Kidney epithelial cell (primary cell): ENCODE measurements around the gene KCNK7. TPM values are rescaled to one million over a fixed set of nuclear protein-coding genes. Genes with fewer than 3 reads are reported as not detected.

ENCODE experiments used
- DNase-seq: peaks from one replicate; pipeline ENCODE4 v3.0.0-alpha.2; 2010; ENCODE audit warnings: low read depth
- H3K27me3 ChIP-seq: 2 replicates; pipeline ENCODE4 v1.6.0; 2011; ENCODE audit warnings: low read length; ENCODE audit not compliant: control insufficient read depth, insufficient read depth
- H3K36me3 ChIP-seq: 2 replicates; pipeline ENCODE4 v1.5.1; 2011; ENCODE audit warnings: low read length; ENCODE audit not compliant: control insufficient read depth, insufficient read depth
- H3K4me3 ChIP-seq: 2 replicates; pipeline ENCODE4 v1.5.1; 2011; ENCODE audit warnings: low read depth, mild to moderate bottlenecking, control low read depth, low read length
- CTCF ChIP-seq: IDR thresholded peaks from 2 replicates; pipeline ENCODE4 v1.5.1; 2011; ENCODE audit warnings: mild to moderate bottlenecking, moderate library complexity, low read length, control low read depth, inconsistent platforms; ENCODE audit not compliant: insufficient read depth, poor library complexity, severe bottlenecking
- total RNA-seq: library from RNA; depleted of rRNA; stranded (reverse); fragments of >200 nt; gene quantifications from 2 replicates; pipeline ENCODE4 v1.2.3, GENCODE V29; 2015

The KCNK7 gene
- total RNA-seq, 1 donor from 2014 or later = not detected

- peaks cover 1% of the 10 kb centered on the region for H3K36me3 ChIP-seq
- H3K27me3 ChIP-seq = no peaks in the 10 kb centered on the region
- TF ChIP-seq CTCF = no peak
- H3K4me3 ChIP-seq = peak overlapping the region; percentile 25
- peak; percentile 88 for DNase-seq
Measured at GRCh38 chr11:65606876-65607613, 11.4 kb upstream of the KCNK7 start.

- Histone ChIP-seq H3K27me3 (no peaks in the 10 kb centered on the region), H3K4me3 (no peak overlapping the region), H3K36me3 (peaks cover 1% of the 10 kb centered on the region)
- DNase-seq = no peak
- no peak for TF ChIP-seq CTCF
Measured at GRCh38 chr11:65604258-65604657, 8.7 kb upstream of the KCNK7 start.

GRCh38 chr11:65599955-65600246 lies 4.3 kb upstream of the KCNK7 start:
- H3K4me3 ChIP-seq = no peak overlapping the region
- H3K27me3 ChIP-seq = no peaks in the 10 kb centered on the region
- peaks cover 4% of the 10 kb centered on the region for H3K36me3 ChIP-seq
- no peak for TF ChIP-seq CTCF
- DNase-seq = no peak

GRCh38 chr11:65599216-65599954 lies 3.8 kb upstream of the KCNK7 start:
- no peaks in the 10 kb centered on the region for H3K27me3 ChIP-seq
- TF ChIP-seq CTCF = no peak
- H3K4me3 ChIP-seq = no peak overlapping the region
- peaks cover 2% of the 10 kb centered on the region for H3K36me3 ChIP-seq
- no peak for DNase-seq

- Histone ChIP-seq H3K27me3 (no peaks in the 10 kb centered on the region), H3K36me3 (peaks cover 2% of the 10 kb centered on the region), H3K4me3 (no peak overlapping the region)
- no peak for DNase-seq
- TF ChIP-seq CTCF = no peak
Measured at GRCh38 chr11:65598258-65598699, 2.7 kb upstream of the KCNK7 start.
